ENCODE data around the gene CRB3. TPM values are rescaled to one million over a fixed set of nuclear protein-coding genes. Genes with fewer than 3 reads are reported as not detected.

Gene CRB3
- total RNA-seq, 1 donor from 2014 or later, result 58.9 TPM

- H3K4me3 ChIP-seq (ENCODE audit: low read depth, low read length), result peak overlapping the region; percentile 53
- peak; percentile 66 for DNase-seq (ENCODE audit: low read depth)
- TF ChIP-seq CTCF (conservative IDR thresholded peaks at IDR 0.05; ENCODE audit: low read depth, low read length), result no peak
Observed at GRCh38 chr19:6476155-6476895, 12.3 kb downstream of the CRB3 start.

GRCh38 chr19:6476896-6477431, 12.9 kb downstream of the CRB3 start:
- H3K4me3 ChIP-seq (ENCODE audit: low read depth, low read length), result peak overlapping the region; percentile 53
- no peak for TF ChIP-seq CTCF (conservative IDR thresholded peaks at IDR 0.05; ENCODE audit: low read depth, low read length)
- DNase-seq (ENCODE audit: low read depth), result no peak

GRCh38 chr19:6478815-6479214, 14.7 kb downstream of the CRB3 start:
- H3K4me3 ChIP-seq (ENCODE audit: low read depth, low read length), result no peak overlapping the region
- no peak for TF ChIP-seq CTCF (conservative IDR thresholded peaks at IDR 0.05; ENCODE audit: low read depth, low read length)
- DNase-seq (ENCODE audit: low read depth), result no peak

- DNase-seq (ENCODE audit: low read depth), result no peak
- H3K4me3 ChIP-seq (ENCODE audit: low read depth, low read length), result no peak overlapping the region
- no peak for TF ChIP-seq CTCF (conservative IDR thresholded peaks at IDR 0.05; ENCODE audit: low read depth, low read length)
Observed at GRCh38 chr19:6479836-6480398, 15.8 kb downstream of the CRB3 start.

GRCh38 chr19:6480848-6481415, 16.9 kb downstream of the CRB3 start:
- H3K4me3 ChIP-seq (ENCODE audit: low read depth, low read length), result no peak overlapping the region
- DNase-seq (ENCODE audit: low read depth), result no peak
- no peak for TF ChIP-seq CTCF (conservative IDR thresholded peaks at IDR 0.05; ENCODE audit: low read depth, low read length)

- no peak for DNase-seq (ENCODE audit: low read depth)
- TF ChIP-seq CTCF (conservative IDR thresholded peaks at IDR 0.05; ENCODE audit: low read depth, low read length), result peak; percentile 74
- no peak within 1 kb of the TSS for H3K4me3 ChIP-seq (ENCODE audit: low read depth, low read length)
Observed at GRCh38 chr19:6481541-6482342, 17.7 kb downstream of the CRB3 start, which contains the start of gene DENND1C. Gene DENND1C, minus strand, starts transcription at chr19:6481787. Its CDS starts 92 bp downstream, at chr19:6481695.

All from epithelial cell of proximal tubule (primary cell).